ENCODE data around the gene ICOSLG.

GRCh38 chr21:44286716-44287632, 46.2 kb upstream of the ICOSLG start:
- TF ChIP-seq CTCF (conservative IDR thresholded peaks at IDR 0.05) (no peak), ZFX (IDR thresholded peaks at IDR 0.05) (no peak)

Measured in C4-2B (cell line).